Stomach smooth muscle (tissue), 2 donors: Measurements from ENCODE around the gene PIGR.

Experiments
- H3K27ac ChIP-seq: one replicate; pipeline ENCODE4 v1.7.0; 2013; ENCODE audit warnings: mild to moderate bottlenecking, low read length, inconsistent platforms
- H3K27me3 ChIP-seq, 2 donors: one replicate each; pipeline ENCODE4 v1.7.0; 2013; ENCODE audit warnings: low read length in 2 of 2; ENCODE audit not compliant: insufficient read depth in 2 of 2, control insufficient read depth in 1 of 2
- H3K36me3 ChIP-seq, 2 donors: one replicate each; pipeline ENCODE4 v1.7.0; 2013; ENCODE audit warnings: low read length in 2 of 2; ENCODE audit not compliant: control insufficient read depth in 2 of 2, insufficient read depth in 2 of 2
- H3K4me1 ChIP-seq: one replicate; pipeline ENCODE4 v1.7.0; 2013; ENCODE audit warnings: low read length; ENCODE audit not compliant: control insufficient read depth, insufficient read depth
- H3K4me3 ChIP-seq, 2 donors: one replicate each; pipeline ENCODE4 v1.7.0; 2013; ENCODE audit warnings: low read length in 2 of 2
- H3K9ac ChIP-seq, 2 donors: one replicate each; pipeline ENCODE4 v1.7.0; 2013; ENCODE audit warnings: low read length in 2 of 2, mild to moderate bottlenecking in 1 of 2
- H3K9me3 ChIP-seq, 2 donors: one replicate each; pipeline ENCODE4 v1.7.0; 2013; ENCODE audit warnings: low read length in 2 of 2; ENCODE audit not compliant: control insufficient read depth in 2 of 2
- donor health status: healthy.
- donor health status: Pancreatic carcinoma.

PIGR gene

DNA sequence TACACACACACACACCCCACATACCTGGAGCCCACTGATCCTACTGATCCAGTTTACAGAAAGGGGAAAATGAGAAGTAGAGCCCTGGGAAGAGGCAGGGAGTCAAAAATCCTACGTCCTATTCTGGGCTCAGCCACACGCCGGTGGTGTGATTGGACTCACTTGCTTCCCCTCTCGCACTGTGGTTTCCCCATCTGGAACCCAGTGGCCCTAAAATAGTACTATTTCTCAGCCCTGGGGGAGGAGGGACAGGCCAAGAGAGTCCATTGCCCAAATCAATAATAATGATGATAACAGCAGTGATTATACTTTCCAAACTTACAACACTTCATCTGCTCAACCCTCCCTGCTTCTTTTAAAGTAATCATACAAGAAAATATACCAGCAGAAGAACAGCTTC lies 2.9 kb upstream of the PIGR start:
- Histone ChIP-seq H3K4me3 (no peak overlapping the region), H3K9me3 (peaks cover 4 to 6% of the 10 kb centered on the region in 2 donors), H3K9ac (no peak overlapping the region), H3K4me1 (peaks cover 5% of the 10 kb centered on the region), H3K36me3 (no peaks in the 10 kb centered on the region), H3K27me3 (peaks cover 0 to 2% of the 10 kb centered on the region in 2 donors), H3K27ac (no peak overlapping the region)

GRCh38 chr1:206947255-206947654 lies 989 bp upstream of the PIGR start:
- Histone ChIP-seq H3K9me3 (peaks cover 4 to 6% of the 10 kb centered on the region in 2 donors), H3K4me1 (no peaks in the 10 kb centered on the region), H3K4me3 (no peak overlapping the region), H3K36me3 (no peaks in the 10 kb centered on the region), H3K27ac (no peak overlapping the region), H3K9ac (no peak overlapping the region), H3K27me3 (peaks cover 0 to 6% of the 10 kb centered on the region in 2 donors)

- no peaks in the 10 kb centered on the region for H3K4me1 ChIP-seq
- peaks cover 4 to 6% of the 10 kb centered on the region in 2 donors for H3K9me3 ChIP-seq
- peaks cover 0 to 6% of the 10 kb centered on the region in 2 donors for H3K27me3 ChIP-seq
- no peak overlapping the region for H3K9ac ChIP-seq
- peak overlapping the region in 1 of 2 donors; percentile 22 for H3K4me3 ChIP-seq
- H3K36me3 ChIP-seq = no peaks in the 10 kb centered on the region
- no peak overlapping the region for H3K27ac ChIP-seq
Observed at GRCh38 chr1:206945779-206946178, 487 bp downstream of the PIGR start.

DNA sequence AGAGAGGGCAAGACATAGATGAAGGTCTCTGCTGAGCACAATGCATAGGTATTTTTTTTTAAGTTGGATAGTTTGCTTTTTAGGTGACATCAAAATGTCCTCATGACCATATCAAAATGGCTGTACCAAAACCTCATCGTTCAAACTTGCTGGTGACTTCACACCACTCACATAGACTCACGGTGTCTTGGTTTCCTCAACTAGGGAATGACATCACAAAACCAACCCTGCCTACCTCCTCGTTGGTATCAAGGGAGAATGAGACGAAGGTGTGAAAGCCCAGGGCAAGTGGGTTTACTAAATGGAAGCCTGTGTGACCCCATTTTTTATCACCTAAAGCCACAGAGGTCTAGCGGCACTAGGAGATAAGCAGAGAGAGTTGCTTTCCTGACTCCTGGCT lies 1.6 kb downstream of the PIGR start:
- Histone ChIP-seq H3K9ac (no peak overlapping the region), H3K27me3 (peaks cover 0 to 6% of the 10 kb centered on the region in 2 donors), H3K4me1 (no peaks in the 10 kb centered on the region), H3K4me3 (no peak overlapping the region), H3K27ac (no peak overlapping the region), H3K9me3 (peaks cover 0 to 3% of the 10 kb centered on the region in 2 donors), H3K36me3 (no peaks in the 10 kb centered on the region)

DNA sequence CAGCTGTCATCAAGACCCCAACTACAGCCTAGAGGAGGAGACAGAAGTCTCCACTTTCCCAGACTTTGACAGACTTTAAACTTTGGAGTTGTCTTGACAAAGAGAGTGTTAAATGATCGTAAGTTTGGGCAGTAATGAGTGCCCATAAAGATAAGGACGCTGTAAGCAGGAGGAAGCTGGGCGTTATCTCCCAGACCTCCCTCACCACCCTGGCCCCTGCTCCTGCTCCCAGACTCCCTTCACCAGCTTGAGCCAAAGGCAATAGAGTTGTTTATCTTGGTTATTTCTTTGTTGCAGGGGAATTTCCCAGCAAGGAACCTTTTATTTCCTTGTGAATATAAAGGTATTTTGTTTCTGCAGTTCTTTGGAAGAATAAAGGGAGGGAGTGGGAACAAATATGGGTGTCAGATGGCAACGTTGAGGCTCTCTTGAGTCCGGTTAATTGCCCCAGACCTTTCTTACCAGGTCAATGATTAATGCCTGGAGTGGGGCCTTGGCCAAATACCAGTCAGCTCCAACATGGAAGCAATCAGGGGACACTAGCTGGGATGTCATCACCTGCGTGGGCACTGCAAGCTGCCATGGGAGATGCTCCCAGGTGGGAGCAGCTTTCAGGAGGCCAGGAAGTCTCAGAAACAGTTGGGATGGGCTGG lies 4.4 kb downstream of the PIGR start:
- no peak overlapping the region for H3K27ac ChIP-seq
- H3K36me3 ChIP-seq = no peaks in the 10 kb centered on the region
- H3K4me1 ChIP-seq = no peaks in the 10 kb centered on the region
- H3K9ac ChIP-seq = no peak overlapping the region
- no peak overlapping the region for H3K4me3 ChIP-seq
- peaks cover 0 to 4% of the 10 kb centered on the region in 2 donors for H3K27me3 ChIP-seq
- H3K9me3 ChIP-seq = no peaks in the 10 kb centered on the region

- H3K36me3 ChIP-seq = no peaks in the 10 kb centered on the region
- H3K27me3 ChIP-seq = peaks cover 0 to 4% of the 10 kb centered on the region in 2 donors
- no peaks in the 10 kb centered on the region for H3K4me1 ChIP-seq
- H3K9me3 ChIP-seq = no peaks in the 10 kb centered on the region
- H3K4me3 ChIP-seq = no peak overlapping the region
- H3K27ac ChIP-seq = no peak overlapping the region
- H3K9ac ChIP-seq = no peak overlapping the region
Observed at GRCh38 chr1:206940588-206940936, 5.7 kb downstream of the PIGR start.

DNA sequence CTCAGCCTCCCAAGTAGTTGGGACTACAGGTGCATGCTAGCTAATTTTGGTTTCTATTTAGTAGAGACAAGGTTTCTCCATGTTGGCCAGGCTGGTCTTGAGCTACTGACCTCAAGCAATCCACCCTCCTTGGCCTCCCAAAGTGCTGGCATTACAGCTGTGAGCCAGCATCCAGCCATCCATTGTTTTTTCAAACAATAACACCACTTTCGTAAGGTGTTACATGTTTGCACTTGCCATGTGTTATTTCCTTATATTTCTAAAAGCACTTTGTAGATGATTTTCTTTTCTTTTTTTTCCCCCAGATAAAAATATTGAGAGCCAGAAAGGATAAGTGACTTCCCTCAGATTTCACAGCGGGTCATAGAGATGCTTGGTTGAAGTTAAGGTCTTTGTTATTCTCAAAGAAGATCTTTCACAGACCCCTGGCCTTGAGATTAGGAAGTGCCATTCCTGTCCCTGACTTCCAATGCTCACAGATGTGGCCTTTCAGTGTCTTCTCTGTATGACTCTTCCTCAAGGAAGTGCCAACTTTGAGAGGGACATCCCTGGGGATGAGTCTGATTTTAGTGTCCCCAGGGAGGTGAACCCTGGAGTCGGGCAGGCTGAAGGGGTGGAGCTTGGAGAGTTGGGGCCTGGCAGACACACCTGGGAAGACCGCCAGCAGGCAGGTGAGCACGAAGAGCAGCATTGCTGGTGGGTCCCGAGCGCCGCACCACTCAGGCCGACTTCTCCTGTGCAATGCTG lies 6.3 kb downstream of the PIGR start:
- no peaks in the 10 kb centered on the region for H3K4me1 ChIP-seq
- H3K9me3 ChIP-seq = no peaks in the 10 kb centered on the region
- no peak overlapping the region for H3K27ac ChIP-seq
- H3K36me3 ChIP-seq = no peaks in the 10 kb centered on the region
- no peak overlapping the region for H3K9ac ChIP-seq
- H3K27me3 ChIP-seq = peaks cover 3 to 4% of the 10 kb centered on the region in 2 donors
- no peak overlapping the region for H3K4me3 ChIP-seq

- no peaks in the 10 kb centered on the region for H3K36me3 ChIP-seq
Observed at GRCh38 chr1:206939131-206939530, 7.1 kb downstream of the PIGR start.

GRCh38 chr1:206937425-206937824 lies 8.8 kb downstream of the PIGR start:
- Histone ChIP-seq H3K9me3 (no peaks in the 10 kb centered on the region), H3K4me1 (no peaks in the 10 kb centered on the region), H3K27ac (no peak overlapping the region), H3K27me3 (peaks cover under 1 to 3% of the 10 kb centered on the region in 2 donors), H3K9ac (no peak overlapping the region), H3K36me3 (no peaks in the 10 kb centered on the region), H3K4me3 (no peak overlapping the region)

More at GRCh38 chr1:206939131-206939530, 7.1 kb downstream of the PIGR start:
- Histone ChIP-seq H3K9ac (no peak overlapping the region), H3K27ac (no peak overlapping the region), H3K4me1 (no peaks in the 10 kb centered on the region), H3K27me3 (peaks cover 3 to 4% of the 10 kb centered on the region in 2 donors), H3K4me3 (no peak overlapping the region), H3K9me3 (no peaks in the 10 kb centered on the region)

GRCh38 chr1:206935491-206936067 lies 10.7 kb downstream of the PIGR start:
- Histone ChIP-seq H3K4me3 (no peak overlapping the region), H3K36me3 (no peaks in the 10 kb centered on the region), H3K9me3 (no peaks in the 10 kb centered on the region), H3K4me1 (no peaks in the 10 kb centered on the region), H3K9ac (no peak overlapping the region), H3K27ac (no peak overlapping the region), H3K27me3 (peaks cover 0 to 3% of the 10 kb centered on the region in 2 donors)
